Measurements from ENCODE around the gene CLTC.

The CLTC gene

DNA sequence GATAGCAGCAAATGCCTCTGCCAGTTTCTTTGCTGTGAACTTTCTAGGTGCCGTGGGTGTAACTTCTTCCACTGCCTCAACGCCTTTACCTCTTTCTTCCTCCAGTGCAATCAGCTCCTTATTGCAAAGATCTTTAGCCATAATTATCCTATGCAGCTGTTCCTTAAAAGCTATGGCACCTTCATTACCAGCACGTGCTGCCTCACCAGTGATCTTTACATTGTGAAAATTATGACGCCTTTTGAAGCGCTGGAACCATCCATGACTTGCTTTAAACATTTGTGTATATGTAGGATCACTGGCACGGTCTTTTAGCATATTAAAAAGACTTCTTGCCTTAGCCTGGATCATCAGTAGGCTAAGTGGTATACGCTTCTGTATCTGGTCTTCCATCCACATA is 79.5 kb downstream of the CLTC start:
- DNase-seq (ENCODE audit: low spot score): no peak
- TF ChIP-seq, protein P1, sequence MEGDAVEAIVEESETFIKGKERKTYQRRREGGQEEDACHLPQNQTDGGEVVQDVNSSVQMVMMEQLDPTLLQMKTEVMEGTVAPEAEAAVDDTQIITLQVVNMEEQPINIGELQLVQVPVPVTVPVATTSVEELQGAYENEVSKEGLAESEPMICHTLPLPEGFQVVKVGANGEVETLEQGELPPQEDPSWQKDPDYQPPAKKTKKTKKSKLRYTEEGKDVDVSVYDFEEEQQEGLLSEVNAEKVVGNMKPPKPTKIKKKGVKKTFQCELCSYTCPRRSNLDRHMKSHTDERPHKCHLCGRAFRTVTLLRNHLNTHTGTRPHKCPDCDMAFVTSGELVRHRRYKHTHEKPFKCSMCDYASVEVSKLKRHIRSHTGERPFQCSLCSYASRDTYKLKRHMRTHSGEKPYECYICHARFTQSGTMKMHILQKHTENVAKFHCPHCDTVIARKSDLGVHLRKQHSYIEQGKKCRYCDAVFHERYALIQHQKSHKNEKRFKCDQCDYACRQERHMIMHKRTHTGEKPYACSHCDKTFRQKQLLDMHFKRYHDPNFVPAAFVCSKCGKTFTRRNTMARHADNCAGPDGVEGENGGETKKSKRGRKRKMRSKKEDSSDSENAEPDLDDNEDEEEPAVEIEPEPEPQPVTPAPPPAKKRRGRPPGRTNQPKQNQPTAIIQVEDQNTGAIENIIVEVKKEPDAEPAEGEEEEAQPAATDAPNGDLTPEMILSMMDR (IDR thresholded peaks at IDR 0.05; ENCODE audit: borderline replicate concordance, control extremely low read depth, extremely low read depth, insufficient read depth, missing control alignments): no peak
- in situ Hi-C loops (cut with MboI; ENCODE audit: low sequenced_read_pairs, unreplicated experiment): no loop called here

DNA sequence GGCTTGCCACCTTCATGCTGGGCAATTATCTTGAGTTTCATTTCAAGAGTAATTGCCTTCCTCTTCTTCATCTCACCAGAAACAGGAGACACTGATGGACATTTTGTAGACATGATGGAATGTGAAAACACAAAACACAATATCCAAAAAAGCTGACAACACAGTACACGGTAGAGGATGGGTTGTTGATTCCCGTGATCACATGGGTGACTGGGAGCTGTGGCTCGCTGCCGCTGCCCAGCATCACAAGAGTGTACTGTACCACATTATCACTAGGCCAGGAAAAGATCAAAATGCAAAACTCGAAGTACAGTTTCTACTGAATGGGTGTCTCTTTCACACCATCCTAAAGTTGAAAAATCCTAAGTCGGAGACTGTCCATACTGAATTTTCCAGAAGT is 80.1 kb downstream of the CLTC start:
- in situ Hi-C loops (cut with MboI; ENCODE audit: low sequenced_read_pairs, unreplicated experiment): no loop called here
- TF ChIP-seq, protein P1 (IDR thresholded peaks at IDR 0.05; ENCODE audit: borderline replicate concordance, control extremely low read depth, extremely low read depth, insufficient read depth, missing control alignments): no peak
- DNase-seq (ENCODE audit: low spot score): no peak

DNA sequence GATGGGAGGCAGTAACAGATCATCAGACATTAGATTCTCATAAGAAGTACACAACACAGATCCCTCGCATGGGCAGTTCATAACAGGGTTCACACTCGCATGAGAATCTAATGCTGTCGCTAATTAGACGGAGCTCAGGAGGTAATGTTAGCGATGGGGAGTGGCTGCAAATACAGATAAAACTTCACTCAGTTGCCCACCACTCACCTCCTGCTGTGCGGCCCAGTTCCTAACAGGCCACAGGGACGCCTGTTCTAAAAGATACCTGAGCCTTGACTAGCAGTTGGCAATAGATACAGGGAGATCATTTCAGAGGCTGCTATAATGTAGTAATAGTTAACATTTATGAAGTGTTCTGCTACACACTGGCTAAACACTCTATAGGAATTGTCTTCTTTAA is 82.6 kb downstream of the CLTC start:
- TF ChIP-seq, protein P1 (IDR thresholded peaks at IDR 0.05; ENCODE audit: borderline replicate concordance, control extremely low read depth, extremely low read depth, insufficient read depth, missing control alignments): no peak
- in situ Hi-C loops (cut with MboI; ENCODE audit: low sequenced_read_pairs, unreplicated experiment): no loop called here
- no peak for DNase-seq (ENCODE audit: low spot score)

DNA sequence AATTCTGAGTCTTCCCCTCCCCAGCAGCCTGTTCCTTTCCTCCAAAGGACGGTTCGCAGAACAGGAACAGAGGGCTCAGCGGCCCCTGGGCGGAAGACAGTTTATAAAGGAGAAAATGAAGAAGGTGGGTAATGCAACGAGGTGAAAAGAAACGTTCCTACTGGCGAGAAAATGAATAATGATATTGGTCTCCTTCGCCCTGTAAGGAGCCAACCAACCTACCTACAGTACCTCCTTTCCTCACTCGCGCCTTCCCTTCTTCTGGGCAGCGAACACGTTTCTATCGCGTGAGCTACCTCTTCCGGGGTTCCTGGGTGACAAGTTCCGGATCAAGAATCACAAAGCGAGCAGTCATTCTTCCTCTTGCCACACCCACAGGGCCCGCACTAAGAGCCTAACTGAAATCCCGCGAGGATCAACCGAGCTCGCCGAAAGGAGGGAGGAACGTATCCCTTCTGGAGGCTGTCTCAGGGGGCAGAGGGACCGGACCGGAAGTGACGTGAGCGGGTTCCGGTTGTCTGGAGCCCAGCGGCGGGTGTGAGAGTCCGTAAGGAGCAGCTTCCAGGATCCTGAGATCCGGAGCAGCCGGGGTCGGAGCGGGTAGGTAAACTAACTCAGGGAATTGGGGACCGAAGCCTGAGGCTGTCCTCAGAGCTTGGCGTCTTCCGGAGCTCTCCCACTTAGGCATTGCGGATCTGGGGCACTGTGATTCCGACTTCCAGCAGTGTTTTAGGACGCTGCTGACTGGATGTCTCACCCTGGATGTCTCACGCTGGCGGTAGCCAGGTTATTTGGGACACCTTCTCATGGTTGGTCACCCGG is 87.7 kb downstream of the CLTC start, which contains the start of the genes PTRH2 and VMP1:
Gene PTRH2, minus strand, starts transcription at position 282 of the 822 bp plus-strand sequence. CDS start 9,452 bp downstream, outside the sequence.
Gene VMP1, plus strand, starts transcription at position 506 of the 822 bp plus-strand sequence. CDS start 23,793 bp downstream, outside the sequence.
- TF ChIP-seq, protein P1 (IDR thresholded peaks at IDR 0.05; ENCODE audit: borderline replicate concordance, control extremely low read depth, extremely low read depth, insufficient read depth, missing control alignments): no peak
- in situ Hi-C loops (cut with MboI; ENCODE audit: low sequenced_read_pairs, unreplicated experiment): no loop called here
- peak; percentile 97 for DNase-seq (ENCODE audit: low spot score)

DNA sequence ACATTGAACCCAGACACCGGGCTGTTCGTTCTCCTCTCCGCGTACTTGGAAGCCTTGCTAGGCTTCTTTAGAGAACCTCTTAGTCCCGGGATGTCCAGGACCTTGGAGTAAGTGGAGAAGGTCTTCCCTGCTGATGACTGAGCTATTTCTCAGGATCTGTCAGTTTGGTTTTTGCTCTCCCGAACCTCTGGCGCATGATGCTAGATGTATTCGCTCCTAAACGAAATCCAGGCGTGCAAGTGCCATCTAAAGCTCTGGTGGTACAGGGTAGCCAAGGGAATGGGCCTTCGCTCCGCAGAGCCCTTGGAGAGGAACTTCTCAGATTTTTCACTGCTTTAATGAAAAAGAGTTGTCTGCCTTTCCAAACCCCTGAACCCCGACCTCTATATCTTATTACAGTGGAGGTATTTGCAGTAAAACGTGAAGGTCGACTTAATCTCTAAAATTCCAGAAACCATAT is 88.3 kb downstream of the CLTC start:
- no peak for DNase-seq (ENCODE audit: low spot score)
- TF ChIP-seq, protein P1 (IDR thresholded peaks at IDR 0.05; ENCODE audit: borderline replicate concordance, control extremely low read depth, extremely low read depth, insufficient read depth, missing control alignments): no peak
- in situ Hi-C loops (cut with MboI; ENCODE audit: low sequenced_read_pairs, unreplicated experiment): no loop called here

DNA sequence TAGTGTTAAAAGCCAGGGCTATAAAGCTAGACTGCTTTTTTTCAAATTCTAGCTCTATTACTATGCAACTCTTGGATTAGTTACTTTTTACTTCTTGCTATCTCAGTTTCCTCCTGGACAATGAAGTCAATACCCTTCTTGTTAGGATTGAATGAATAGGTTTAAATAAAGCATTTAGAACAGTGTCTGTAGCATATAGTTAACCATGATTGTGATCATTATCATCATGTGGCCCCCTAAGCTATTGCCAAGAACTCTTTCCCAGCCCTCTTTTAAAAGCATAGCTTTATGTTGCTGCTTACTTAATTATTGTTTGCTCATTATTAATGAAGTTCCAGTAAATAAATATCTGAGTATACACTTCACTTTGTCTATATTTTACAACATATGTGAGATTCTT is 92.2 kb downstream of the CLTC start:
- in situ Hi-C loops (cut with MboI; ENCODE audit: low sequenced_read_pairs, unreplicated experiment): no loop called here
- DNase-seq (ENCODE audit: low spot score): no peak
- TF ChIP-seq, protein P1 (IDR thresholded peaks at IDR 0.05; ENCODE audit: borderline replicate concordance, control extremely low read depth, extremely low read depth, insufficient read depth, missing control alignments): no peak
